A549 (cell line): Measurements from ENCODE around the gene ADARB1. TPM values are rescaled to one million over a fixed set of nuclear protein-coding genes. Genes with fewer than 3 reads are reported as not detected.

Experiments
- ATAC-seq, 2 experiments: fragments of 200-7000 bp in 1 of 2; fragments of >200 bp in 1 of 2; cut with Nextera tagmentation in 1 of 2; cut with Tn5 transposase in 1 of 2; 3 replicates each; pipeline versions ENCODE4 v1.8.0 to v1.9.1; 2018 to 2020; ENCODE audit warnings: mild to moderate bottlenecking in 1 of 2, moderate library complexity in 1 of 2
- CTCF ChIA-PET: fragments of 300-600 bp; sonication (Branson Sonifier 250); formaldehyde crosslinking; extraction: SDS; loops from one replicate; lab custom pipeline; 2021; ENCODE audit warnings: antibody characterized with exemption, inconsistent platforms; lab: Yijun Ruan, JAX
- POLR2A ChIA-PET: fragments of 350-600 bp; formaldehyde crosslinking; extraction: SDS; loops from one replicate; lab custom pipeline; 2021; ENCODE audit warnings: antibody characterized with exemption, inconsistent platforms; lab: Yijun Ruan, JAX
- DNase-seq, 2 experiments: peaks; one replicate each; pipeline versions ENCODE4 v3.0.0 to v3.0.0-alpha.2; 2011 to 2016; ENCODE audit warnings: low read depth in 1 of 2, low spot score in 1 of 2
- FAIRE-seq: peaks from 2 replicates; lab custom pipeline; 2011; peaks lifted over from hg19 to GRCh38; lab: Jason Lieb, UNC
- H3K27ac ChIP-seq, 2 experiments: fragments of >200 bp; sonication (Bioruptor Twin); formaldehyde crosslinking; 3 replicates each; pipeline ENCODE4 v1.5.1; 2016 to 2017
- H3K4me1 ChIP-seq: fragments of >200 bp; sonication (Bioruptor Twin); formaldehyde crosslinking; 3 replicates; pipeline ENCODE4 v1.6.1; 2016
- H3K4me2 ChIP-seq: fragments of >200 bp; sonication (Bioruptor Twin); formaldehyde crosslinking; 3 replicates; pipeline ENCODE4 v1.6.1; 2016
- H3K4me3 ChIP-seq: fragments of >200 bp; sonication (Bioruptor Twin); formaldehyde crosslinking; 3 replicates; pipeline ENCODE4 v1.5.1; 2016
- H3K9me3 ChIP-seq: fragments of >200 bp; sonication (Bioruptor Twin); formaldehyde crosslinking; 3 replicates; pipeline ENCODE4 v1.6.1; 2016
- CBX2 ChIP-seq: fragments of 200-600 bp; sonication (generic); IDR thresholded peaks from 2 replicates; pipeline ENCODE4 v1.6.1; 2016; ENCODE audit warnings: low read depth, mild to moderate bottlenecking, borderline replicate concordance
- CEBPB ChIP-seq, 2 experiments: fragments of >200 bp in 1 of 2; sonication (Bioruptor Twin) in 1 of 2; formaldehyde crosslinking in 1 of 2; IDR thresholded peaks; 2 replicates each; pipeline ENCODE4 v1.6.1; 2012 to 2016
- CHD4 ChIP-seq: fragments of 200-600 bp; sonication (generic); IDR thresholded peaks from 2 replicates; pipeline ENCODE4 v1.6.1; 2016; ENCODE audit warnings: antibody characterized with exemption, mild to moderate bottlenecking, borderline replicate concordance
- EHMT2 ChIP-seq: fragments of 200-600 bp; sonication (generic); IDR thresholded peaks from 2 replicates; pipeline ENCODE4 v1.6.1; 2016; ENCODE audit warnings: antibody characterized with exemption, low read depth, mild to moderate bottlenecking, moderate library complexity
- HEYL ChIP-seq: fragments of 250-450 bp; sonication (Bioruptor Pico); IDR thresholded peaks from 2 replicates; pipeline ENCODE4 v1.8.0; 2021; ENCODE audit warnings: mild to moderate bottlenecking, moderate library complexity
- HOXA7 ChIP-seq: fragments of 250-450 bp; sonication (Bioruptor Pico); IDR thresholded peaks from 2 replicates; pipeline ENCODE4 v1.5.0; 2020; ENCODE audit warnings: mild to moderate bottlenecking, moderate library complexity
- HOXB5 ChIP-seq: fragments of 250-450 bp; sonication (Bioruptor Pico); IDR thresholded peaks from 2 replicates; pipeline ENCODE4 v1.5.0; 2020; ENCODE audit warnings: mild to moderate bottlenecking, moderate library complexity
- KDM1A ChIP-seq: fragments of 200-600 bp; sonication (generic); IDR thresholded peaks from 2 replicates; pipeline ENCODE4 v1.6.1; 2016; ENCODE audit warnings: low read depth, mild to moderate bottlenecking
- KDM5A ChIP-seq: fragments of 200-600 bp; sonication (generic); IDR thresholded peaks from 2 replicates; pipeline ENCODE4 v1.6.1; 2016; ENCODE audit warnings: antibody characterized with exemption, mild to moderate bottlenecking
- MAFK ChIP-seq: fragments of 450-650 bp; IDR thresholded peaks from 2 replicates; pipeline ENCODE4 v1.6.1; 2014; ENCODE audit not compliant: partially characterized antibody
- MYC ChIP-seq: IDR thresholded peaks from 2 replicates; pipeline ENCODE4 v1.6.1; 2012; ENCODE audit warnings: mild to moderate bottlenecking, inconsistent platforms, low read length, improper control_type of control experiment, borderline replicate concordance
- NR3C1 ChIP-seq: fragments of >200 bp; sonication (Bioruptor Twin); formaldehyde crosslinking; IDR thresholded peaks from 3 replicates; pipeline ENCODE4 v1.6.1; 2017
- POLR2AphosphoS2 ChIP-seq: conservative IDR thresholded peaks from 2 replicates; pipeline ENCODE4 v1.6.1; 2012; ENCODE audit warnings: low read length, improper control_type of control experiment, inconsistent platforms
- RARB ChIP-seq: fragments of 250-450 bp; sonication (Bioruptor Pico); IDR thresholded peaks from 2 replicates; pipeline ENCODE4 v1.8.0; 2021; ENCODE audit warnings: mild to moderate bottlenecking, moderate library complexity
- SMC3 ChIP-seq: fragments of >200 bp; sonication (Bioruptor Twin); formaldehyde crosslinking; IDR thresholded peaks from 3 replicates; pipeline ENCODE4 v1.6.1; 2018; ENCODE audit warnings: inconsistent platforms
- SREBF2 ChIP-seq: fragments of 450-650 bp; IDR thresholded peaks from 2 replicates; pipeline ENCODE4 v1.6.1; 2014; ENCODE audit warnings: mild to moderate bottlenecking, moderate library complexity
- TFCP2L1 ChIP-seq: fragments of 250-450 bp; sonication (Bioruptor Pico); IDR thresholded peaks from 2 replicates; pipeline ENCODE4 v1.5.0; 2021; ENCODE audit warnings: mild to moderate bottlenecking
- WGBS: methylation state at CpG from one replicate; pipeline ENCODE4 v1.1.6; 2017; ENCODE audit errors: missing lambda C conversion rate; 5-methylcytosine and 5-hydroxymethylcytosine counted together
- polyA plus RNA-seq, 4 experiments: library from polyadenylated mRNA; depleted of rRNA in 3 of 4; stranded (reverse); fragments of >200 nt; fragmentation: RNase III in 1 of 4; extraction: RNeasy Plus Mini Kit Qiagen cat#74134 plus additional on column Dnase treatment in 1 of 4; gene quantifications; 2 replicates in 3 of 4; 3 replicates in 1 of 4; pipeline ENCODE4 v1.2.3, GENCODE V29; 2011 to 2017
- TF ChIP-seq, protein P1 (sequence below): IDR thresholded peaks from 2 replicates; pipeline ENCODE4 v1.6.1; 2012; ENCODE audit warnings: low read depth, borderline replicate concordance
- TF ChIP-seq, protein P2 (sequence below): fragments of 250-450 bp; sonication (Bioruptor Pico); IDR thresholded peaks from 2 replicates; pipeline ENCODE4 v1.5.0; 2020; ENCODE audit warnings: low read depth, mild to moderate bottlenecking, moderate library complexity
- TF ChIP-seq, protein P3 (sequence below): IDR thresholded peaks from 2 replicates; pipeline ENCODE4 v1.6.1; 2012
- TF ChIP-seq, protein P4 (sequence below): fragments of >200 bp; sonication (Bioruptor Twin); formaldehyde crosslinking; IDR thresholded peaks from 3 replicates; pipeline ENCODE4 v1.6.1; 2016

The ADARB1 gene
- polyA plus RNA-seq, 2 of the 4 experiments (the other 2 are of a cell fraction): 3.2 to 5.7 TPM

DNA sequence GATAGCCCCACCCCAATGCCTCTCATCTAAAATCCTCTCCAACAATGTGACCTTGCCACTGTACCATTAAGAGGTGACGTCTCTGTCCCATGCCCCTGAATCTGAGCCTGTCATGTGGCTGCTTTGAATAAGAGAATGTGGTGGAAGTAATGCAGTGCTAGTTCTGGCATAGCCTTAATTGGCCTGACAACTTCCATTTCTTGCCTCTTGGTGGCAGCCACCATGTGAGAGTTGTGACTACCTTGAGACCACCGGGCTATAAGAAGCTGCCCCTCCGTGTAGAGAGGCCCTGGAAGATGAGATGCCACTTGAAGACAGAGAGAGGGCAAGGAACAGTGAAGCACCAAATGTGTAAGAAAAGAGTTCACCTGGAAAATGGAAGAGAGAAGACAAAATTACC lies 118.0 kb downstream of the ADARB1 start:
- CTCF ChIA-PET: no interaction called here
- peaks cover 10% of the 10 kb centered on the region; the same call in 2 of the 3 replicates for H3K9me3 ChIP-seq
- no peak for FAIRE-seq
- H3K4me1 ChIP-seq: no peaks in the 10 kb centered on the region
- 16% methylated on average over 3 of the region's 3 CpGs for WGBS
- H3K27ac ChIP-seq: no peak overlapping the region
- ATAC-seq: no peak
- POLR2A ChIA-PET: no interaction called here
- DNase-seq: no peak
- H3K4me2 ChIP-seq: no peak overlapping the region
- H3K4me3 ChIP-seq: no peak overlapping the region
- TF ChIP-seq MAFK: no peak
- TF ChIP-seq EHMT2: no peak
- no peak for TF ChIP-seq NR3C1
- TF ChIP-seq KDM5A: no peak
- TF ChIP-seq, protein P1, sequence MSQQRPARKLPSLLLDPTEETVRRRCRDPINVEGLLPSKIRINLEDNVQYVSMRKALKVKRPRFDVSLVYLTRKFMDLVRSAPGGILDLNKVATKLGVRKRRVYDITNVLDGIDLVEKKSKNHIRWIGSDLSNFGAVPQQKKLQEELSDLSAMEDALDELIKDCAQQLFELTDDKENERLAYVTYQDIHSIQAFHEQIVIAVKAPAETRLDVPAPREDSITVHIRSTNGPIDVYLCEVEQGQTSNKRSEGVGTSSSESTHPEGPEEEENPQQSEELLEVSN: no peak
- TF ChIP-seq TFCP2L1 (CRISPR knock-in tag): no peak
- no peak for TF ChIP-seq CEBPB (IDR thresholded peaks at IDR 0.05)
- no peak for TF ChIP-seq KDM1A
- no peak for TF ChIP-seq MYC
- TF ChIP-seq HOXB5 (CRISPR knock-in tag): no peak
- no peak for TF ChIP-seq RARB (CRISPR knock-in tag)
- TF ChIP-seq POLR2AphosphoS2: no peak
- TF ChIP-seq CHD4: no peak

DNA sequence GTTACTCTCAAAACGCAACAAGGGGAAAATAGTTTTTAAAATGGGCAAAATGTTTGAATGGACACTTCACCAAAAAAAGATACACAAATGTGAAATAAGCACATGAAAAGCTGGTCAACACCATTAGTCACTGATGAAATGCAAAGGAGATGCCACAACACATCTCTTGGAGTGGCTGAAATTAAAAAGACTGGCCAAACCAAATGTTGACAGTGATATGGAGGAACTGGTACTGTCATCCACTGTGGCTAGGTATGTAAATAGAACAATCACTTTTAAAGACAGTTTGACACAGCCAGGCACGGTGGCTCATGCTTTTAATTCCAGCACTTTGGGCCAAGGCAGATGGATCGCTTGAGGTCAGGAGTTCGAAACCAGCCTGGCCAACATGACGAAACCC lies 122.2 kb downstream of the ADARB1 start:
- no peak overlapping the region for H3K27ac ChIP-seq
- no peaks in the 10 kb centered on the region for H3K9me3 ChIP-seq
- DNase-seq (no peak), ATAC-seq (no peak), FAIRE-seq (no peak)
- WGBS: 83% methylated on average over 5 of the region's 5 CpGs
- no peaks in the 10 kb centered on the region for H3K4me1 ChIP-seq
- ChIA-PET CTCF (interaction anchor here (0.6 kb wide), 1 partner anchor 31 kb away, joined by 3 read pairs; no protein-coding TSS in a partner anchor), POLR2A (no interaction called here)
- H3K4me3 ChIP-seq: no peak overlapping the region
- H3K4me2 ChIP-seq: no peak overlapping the region
- TF ChIP-seq, protein P2, sequence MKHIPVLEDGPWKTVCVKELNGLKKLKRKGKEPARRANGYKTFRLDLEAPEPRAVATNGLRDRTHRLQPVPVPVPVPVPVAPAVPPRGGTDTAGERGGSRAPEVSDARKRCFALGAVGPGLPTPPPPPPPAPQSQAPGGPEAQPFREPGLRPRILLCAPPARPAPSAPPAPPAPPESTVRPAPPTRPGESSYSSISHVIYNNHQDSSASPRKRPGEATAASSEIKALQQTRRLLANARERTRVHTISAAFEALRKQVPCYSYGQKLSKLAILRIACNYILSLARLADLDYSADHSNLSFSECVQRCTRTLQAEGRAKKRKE (CRISPR knock-in tag): no peak
- TF ChIP-seq EHMT2 (no peak), SMC3 (no peak), HEYL (CRISPR knock-in tag) (no peak), CBX2 (no peak), SREBF2 (no peak), HOXA7 (CRISPR knock-in tag) (no peak)
- TF ChIP-seq, protein P3, sequence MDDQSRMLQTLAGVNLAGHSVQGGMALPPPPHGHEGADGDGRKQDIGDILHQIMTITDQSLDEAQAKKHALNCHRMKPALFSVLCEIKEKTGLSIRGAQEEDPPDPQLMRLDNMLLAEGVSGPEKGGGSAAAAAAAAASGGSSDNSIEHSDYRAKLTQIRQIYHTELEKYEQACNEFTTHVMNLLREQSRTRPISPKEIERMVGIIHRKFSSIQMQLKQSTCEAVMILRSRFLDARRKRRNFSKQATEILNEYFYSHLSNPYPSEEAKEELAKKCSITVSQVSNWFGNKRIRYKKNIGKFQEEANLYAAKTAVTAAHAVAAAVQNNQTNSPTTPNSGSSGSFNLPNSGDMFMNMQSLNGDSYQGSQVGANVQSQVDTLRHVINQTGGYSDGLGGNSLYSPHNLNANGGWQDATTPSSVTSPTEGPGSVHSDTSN: no peak

DNA sequence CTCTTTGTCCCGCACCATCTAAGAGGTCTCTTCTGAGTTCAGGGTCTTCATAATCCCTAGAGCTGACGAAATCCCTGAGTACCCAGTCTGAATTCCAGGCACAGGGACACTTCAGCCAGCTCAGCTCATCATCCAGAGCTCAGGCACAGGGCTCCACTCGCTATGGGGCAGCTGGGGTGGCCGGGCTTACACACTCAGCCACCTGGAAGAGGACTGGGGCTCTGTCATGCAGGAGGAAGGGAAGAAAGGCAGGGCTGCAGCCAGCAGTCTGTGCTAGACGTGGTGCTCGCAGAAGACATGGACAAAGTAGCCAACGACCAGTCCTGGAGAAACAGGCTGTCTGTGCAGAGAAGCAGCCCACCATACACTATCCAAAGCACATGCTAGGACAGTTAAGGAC lies 124.8 kb downstream of the ADARB1 start:
- H3K4me1 ChIP-seq: no peaks in the 10 kb centered on the region
- H3K9me3 ChIP-seq: no peaks in the 10 kb centered on the region
- H3K4me3 ChIP-seq: no peak overlapping the region
- H3K27ac ChIP-seq: no peak overlapping the region
- ChIA-PET POLR2A (no interaction called here), CTCF (no interaction called here)
- TF ChIP-seq HEYL (CRISPR knock-in tag) (no peak), RARB (CRISPR knock-in tag) (no peak)
- TF ChIP-seq, protein P1: no peak
- TF ChIP-seq, protein P4, sequence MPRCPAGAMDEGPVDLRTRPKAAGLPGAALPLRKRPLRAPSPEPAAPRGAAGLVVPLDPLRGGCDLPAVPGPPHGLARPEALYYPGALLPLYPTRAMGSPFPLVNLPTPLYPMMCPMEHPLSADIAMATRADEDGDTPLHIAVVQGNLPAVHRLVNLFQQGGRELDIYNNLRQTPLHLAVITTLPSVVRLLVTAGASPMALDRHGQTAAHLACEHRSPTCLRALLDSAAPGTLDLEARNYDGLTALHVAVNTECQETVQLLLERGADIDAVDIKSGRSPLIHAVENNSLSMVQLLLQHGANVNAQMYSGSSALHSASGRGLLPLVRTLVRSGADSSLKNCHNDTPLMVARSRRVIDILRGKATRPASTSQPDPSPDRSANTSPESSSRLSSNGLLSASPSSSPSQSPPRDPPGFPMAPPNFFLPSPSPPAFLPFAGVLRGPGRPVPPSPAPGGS: no peak
- H3K4me2 ChIP-seq: no peak overlapping the region
- ATAC-seq: no peak
- FAIRE-seq: no peak
- no peak for DNase-seq
- WGBS: 45% methylated on average over 7 of the region's 7 CpGs
